K562 treated with DMSO at 1 percent for 48 hours (cell line): ENCODE measurements around the gene KCNJ5. TPM values are rescaled to one million over a fixed set of nuclear protein-coding genes. Genes with fewer than 3 reads are reported as not detected.

Source experiments
- total RNA-seq: library from RNA; unstranded; fragments of 300-600 nt; gene quantifications from 2 replicates; pipeline ENCODE4 v1.2.3, GENCODE V29; 2022; ENCODE audit warnings: low replicate concordance; ENCODE audit errors: extremely low read depth

Gene KCNJ5
- total RNA-seq: not detected in 2 replicates

GRCh38 chr11:128890543-128891368 is at the start of gene KCNJ5:
Gene KCNJ5, plus strand, starts transcription at chr11:128891356. Its CDS starts 19,918 bp downstream, at chr11:128911274.

GRCh38 chr11:128867277-128867676 is 23.9 kb upstream of the KCNJ5 start, which contains the start of gene KCNJ1:
Gene KCNJ1, minus strand, starts transcription at chr11:128867296. Its CDS starts 27,053 bp downstream, at chr11:128840243.

GRCh38 chr11:128942817-128943427 is 51.8 kb downstream of the KCNJ5 start, which contains the start of gene TP53AIP1:
Gene TP53AIP1, minus strand, starts transcription at chr11:128942871. Its CDS starts 5,053 bp downstream, at chr11:128937818.

Other genes with a start within 250 kb of the KCNJ5 start
- gene FLI1, start 197.3 kb upstream of the KCNJ5 start, total RNA-seq: not detected in 2 replicates
- not detected in 2 replicates for gene KCNJ1, start 24.1 kb upstream of the KCNJ5 start, total RNA-seq
- not detected in 2 replicates for gene TP53AIP1, start 51.5 kb downstream of the KCNJ5 start, total RNA-seq